Measurements from ENCODE around the gene JPT2. TPM values are rescaled to one million over a fixed set of nuclear protein-coding genes. Genes with fewer than 3 reads are reported as not detected.
A peak's percentile ranks its signal among the peaks of the same experiment; 100 is the strongest.

JPT2 gene
- total and polyA plus RNA-seq, 2 experiments from 2014 or later: 43.8 to 139 TPM

- no peak for TF ChIP-seq REST (IDR thresholded peaks at IDR 0.05; ENCODE audit: unreplicated experiment)
Observed at GRCh38 chr16:1705688-1706385, 27.8 kb downstream of the JPT2 start, which contains the start of gene MAPK8IP3 (continued).

- Mint-ChIP-seq H3K4me1 (peaks cover 20% of the 10 kb centered on the region), H3K27me3 (ENCODE audit: insufficient read depth, low read depth, poor library complexity) (peaks cover 21% of the 10 kb centered on the region), H3K9me3 (no peaks in the 10 kb centered on the region), H3K36me3 (ENCODE audit: low read depth) (peaks cover 19% of the 10 kb centered on the region), H3K27ac (no peak overlapping the region), H3K4me3 (peak overlapping the region; percentile 96)
- DNase-seq (ENCODE audit: low spot score): peak; percentile 50
- ATAC-seq: peak; percentile 9
- Histone ChIP-seq H3K27ac (ENCODE audit: low read depth) (no peak overlapping the region), H3K27me3 (ENCODE audit: insufficient read depth) (no peaks in the 10 kb centered on the region), H3F3A (replicated peaks; ENCODE audit: low read depth) (peaks cover 24% of the 10 kb centered on the region), H3K4me3 (peak overlapping the region; percentile 90), H3K9me2 (ENCODE audit: insufficient read depth) (no peaks in the 10 kb centered on the region), H3K79me2 (replicated peaks; ENCODE audit: insufficient read depth) (peaks cover 47% of the 10 kb centered on the region), H4K20me1 (replicated peaks; ENCODE audit: insufficient read depth) (peaks cover 29% of the 10 kb centered on the region), H3K36me3 (ENCODE audit: insufficient read depth) (no peaks in the 10 kb centered on the region), H3K4me2 (peak overlapping the region; percentile 92), H3K4me1 (ENCODE audit: insufficient read depth) (peaks cover 14% of the 10 kb centered on the region), H2AFZ (peak overlapping the region; percentile 85; the same call in 1 of the 2 replicates)
- TF ChIP-seq, protein P1, sequence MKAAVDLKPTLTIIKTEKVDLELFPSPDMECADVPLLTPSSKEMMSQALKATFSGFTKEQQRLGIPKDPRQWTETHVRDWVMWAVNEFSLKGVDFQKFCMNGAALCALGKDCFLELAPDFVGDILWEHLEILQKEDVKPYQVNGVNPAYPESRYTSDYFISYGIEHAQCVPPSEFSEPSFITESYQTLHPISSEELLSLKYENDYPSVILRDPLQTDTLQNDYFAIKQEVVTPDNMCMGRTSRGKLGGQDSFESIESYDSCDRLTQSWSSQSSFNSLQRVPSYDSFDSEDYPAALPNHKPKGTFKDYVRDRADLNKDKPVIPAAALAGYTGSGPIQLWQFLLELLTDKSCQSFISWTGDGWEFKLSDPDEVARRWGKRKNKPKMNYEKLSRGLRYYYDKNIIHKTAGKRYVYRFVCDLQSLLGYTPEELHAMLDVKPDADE (IDR thresholded peaks at IDR 0.05): no peak
- TF ChIP-seq EZH2phosphoT487 (IDR thresholded peaks at IDR 0.05; ENCODE audit: unreplicated experiment): no peak
- TF ChIP-seq REST (IDR thresholded peaks at IDR 0.05; ENCODE audit: unreplicated experiment): no peak
Observed at GRCh38 chr16:1706386-1707192, 28.5 kb downstream of the JPT2 start.
